Renal pelvis (tissue), 4 donors: Measurements from ENCODE around the gene A1CF. TPM values are rescaled to one million over a fixed set of nuclear protein-coding genes. Genes with fewer than 3 reads are reported as not detected.

Experiments used
- DNase-seq: peaks from one replicate; pipeline ENCODE4 v3.0.0-alpha.2; 2013
- polyA plus RNA-seq, 3 donors: library from polyadenylated mRNA; unstranded; fragments of 120-200 nt; gene quantifications; one replicate each; pipeline ENCODE4 v1.2.1, GENCODE V29; 2013; ENCODE audit not compliant: insufficient read length in 3 of 3

A1CF gene
- polyA plus RNA-seq, 3 donors: 5.3 to 9.1 (median 8.6) TPM

DNA sequence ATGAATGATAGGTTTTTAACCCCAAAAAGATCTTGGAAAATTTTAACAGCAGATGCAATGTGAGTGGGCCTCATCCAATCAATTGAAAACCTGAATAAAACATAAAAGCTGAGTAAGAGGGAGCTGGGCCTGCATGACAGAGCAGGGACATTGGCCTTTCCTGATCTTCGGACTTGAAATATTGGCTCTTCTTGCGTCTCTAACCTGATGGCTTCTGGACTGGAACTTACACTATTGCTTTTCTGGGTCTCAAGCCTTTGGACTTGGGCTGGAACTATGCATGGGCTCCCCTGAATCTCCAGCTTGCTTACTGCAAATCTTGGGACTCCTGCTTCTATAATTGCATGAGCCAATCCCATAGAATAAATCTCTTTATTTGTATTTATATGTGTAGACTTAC lies 9.0 kb downstream of the A1CF start:
- no peak for DNase-seq

DNA sequence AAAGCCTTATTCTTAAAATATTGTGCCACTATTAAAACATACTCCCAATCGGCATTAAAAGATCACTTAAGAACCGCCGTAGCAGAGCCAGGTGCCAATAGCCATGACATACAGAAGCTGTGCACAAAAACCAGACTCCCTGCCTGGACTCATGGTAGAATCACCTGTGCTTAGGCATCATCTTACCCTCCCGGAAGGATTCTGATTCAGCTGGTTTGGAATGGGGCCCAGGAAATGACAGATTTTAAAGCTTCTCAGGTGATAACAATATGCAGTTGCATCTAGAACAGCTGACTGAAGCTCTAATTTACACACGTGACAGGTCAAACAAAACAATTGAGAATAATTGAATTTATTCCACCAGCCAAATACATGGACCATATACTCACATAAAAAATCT lies 10.7 kb downstream of the A1CF start:
- no peak for DNase-seq

DNA sequence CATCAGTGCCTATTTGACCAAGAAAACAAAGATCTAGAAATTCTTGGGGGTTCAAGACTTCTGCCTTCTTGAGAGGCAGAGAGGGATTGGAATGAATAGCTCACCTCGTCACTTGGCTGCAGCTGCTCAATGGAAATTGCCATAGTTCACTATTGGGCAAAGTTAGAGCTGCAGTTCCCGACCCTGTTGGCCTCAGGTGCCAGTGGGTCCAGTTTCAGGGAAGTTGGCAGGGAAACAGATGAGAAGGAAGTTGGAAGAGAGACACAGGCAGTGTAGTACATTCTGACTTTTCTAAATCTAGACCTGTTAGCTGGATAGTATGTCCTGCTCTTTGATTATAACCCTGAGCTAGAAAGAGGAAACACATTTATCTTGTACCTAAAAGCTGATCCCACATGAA lies 19.1 kb downstream of the A1CF start:
- no peak for DNase-seq

DNA sequence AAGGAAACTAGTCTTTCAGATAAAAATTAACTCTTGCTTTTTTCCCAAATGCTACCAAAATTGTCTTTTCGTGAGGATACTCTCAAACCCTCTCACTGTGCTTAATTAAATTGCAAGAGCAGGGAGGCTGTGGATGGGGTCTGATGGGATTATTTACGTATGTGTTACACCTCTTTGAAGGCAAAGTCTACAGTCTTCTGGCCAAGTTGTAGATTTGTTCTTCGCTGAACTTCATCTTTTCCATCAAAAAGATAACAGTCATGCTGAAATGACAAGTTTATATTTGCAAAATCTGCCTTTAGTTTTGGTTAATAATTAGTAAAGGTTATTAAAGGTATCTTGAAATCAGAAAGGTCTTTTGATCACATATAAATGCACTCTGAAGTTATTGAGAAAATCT lies 22.7 kb downstream of the A1CF start:
- DNase-seq: no peak

DNA sequence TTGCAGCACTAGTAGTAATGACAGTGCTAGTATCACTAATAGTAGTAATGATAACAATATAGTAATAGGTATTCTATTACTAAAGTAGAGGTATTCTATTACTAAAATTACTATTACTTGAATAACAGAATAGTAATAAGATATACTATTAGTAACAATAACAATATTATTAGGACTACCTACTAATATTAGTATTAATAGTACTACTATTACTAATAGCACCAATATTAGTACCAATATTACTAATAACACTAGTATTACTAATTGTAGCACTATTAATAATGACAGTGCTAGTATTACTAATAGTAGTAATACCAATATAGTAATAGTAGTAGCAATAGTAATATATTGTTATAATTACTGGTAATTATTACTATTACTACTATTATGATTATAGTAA lies 24.1 kb downstream of the A1CF start:
- no peak for DNase-seq

DNA sequence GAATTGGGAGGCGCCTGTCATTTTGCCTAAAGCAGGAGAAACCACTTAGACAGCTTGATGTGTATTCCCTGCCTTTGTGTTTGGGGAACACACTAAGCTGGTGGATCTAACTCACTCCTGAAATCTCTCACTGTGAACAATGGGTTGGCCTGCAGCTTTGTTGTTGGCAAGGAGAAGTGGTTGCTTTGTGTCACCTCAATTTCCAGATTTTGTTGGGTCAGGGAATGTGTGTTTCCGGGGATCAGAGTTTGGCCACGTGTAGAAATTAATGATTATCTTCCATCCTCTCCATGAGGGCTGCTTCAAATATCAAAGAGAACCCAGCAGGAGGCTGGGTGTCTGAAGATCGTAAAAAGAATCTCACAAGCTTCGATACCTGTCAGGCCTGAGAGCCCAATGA lies 27.8 kb downstream of the A1CF start:
- no peak for DNase-seq

DNA sequence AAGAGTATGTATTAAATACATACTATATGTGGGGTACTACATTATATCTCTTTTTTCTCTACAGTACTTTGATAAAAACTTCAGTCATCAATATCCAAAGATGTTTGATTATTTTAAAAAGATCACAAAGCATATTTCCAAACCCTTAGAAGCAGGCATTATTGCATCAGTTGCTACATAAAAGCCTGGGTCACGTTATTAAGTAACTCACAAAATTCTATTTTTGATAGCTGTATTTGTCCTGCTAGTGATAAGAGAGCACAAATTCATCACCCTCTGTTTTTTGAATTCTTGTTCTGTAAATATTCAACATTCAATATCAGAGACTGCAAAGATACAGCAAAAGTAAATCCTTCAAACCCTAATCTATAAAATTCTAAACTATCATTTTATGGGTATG lies 30.0 kb downstream of the A1CF start:
- no peak for DNase-seq

DNA sequence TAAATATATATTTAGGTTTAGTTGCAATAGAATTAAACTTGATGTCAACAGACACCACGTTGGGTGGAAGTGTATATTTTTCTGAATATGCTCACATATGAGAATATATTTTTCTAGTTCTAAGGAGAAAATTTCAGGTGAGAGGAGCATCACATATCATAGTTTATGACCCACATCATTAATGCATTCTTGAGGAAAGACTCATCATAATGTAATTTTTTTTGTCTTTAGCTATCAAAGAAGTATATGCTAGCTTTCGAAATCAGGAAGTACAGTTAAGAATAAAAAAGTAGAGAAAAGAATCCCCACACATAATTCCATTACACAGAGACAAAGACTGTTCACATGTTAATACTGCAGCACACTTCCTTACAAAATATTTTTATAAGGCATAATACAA lies 30.4 kb downstream of the A1CF start:
- DNase-seq: no peak

DNA sequence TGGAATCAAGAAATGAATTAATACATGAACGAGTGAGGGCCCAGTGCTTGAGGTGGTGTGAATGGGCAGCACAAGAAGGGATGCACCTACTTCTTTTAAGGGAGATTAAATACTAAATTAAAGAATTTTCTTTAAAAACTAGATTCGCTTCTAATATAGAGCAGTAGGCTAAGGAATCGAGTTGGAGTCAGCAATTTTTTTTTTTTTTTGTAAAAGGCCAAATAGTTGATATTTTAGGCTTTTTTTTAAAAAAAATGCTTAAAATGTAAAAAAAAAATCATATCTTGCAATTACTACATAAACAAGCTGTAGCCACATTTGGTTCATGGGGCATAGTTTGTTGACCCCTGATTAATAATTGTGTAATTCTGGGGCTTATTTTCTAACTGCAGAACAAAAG lies 31.9 kb downstream of the A1CF start:
- no peak for DNase-seq

DNA sequence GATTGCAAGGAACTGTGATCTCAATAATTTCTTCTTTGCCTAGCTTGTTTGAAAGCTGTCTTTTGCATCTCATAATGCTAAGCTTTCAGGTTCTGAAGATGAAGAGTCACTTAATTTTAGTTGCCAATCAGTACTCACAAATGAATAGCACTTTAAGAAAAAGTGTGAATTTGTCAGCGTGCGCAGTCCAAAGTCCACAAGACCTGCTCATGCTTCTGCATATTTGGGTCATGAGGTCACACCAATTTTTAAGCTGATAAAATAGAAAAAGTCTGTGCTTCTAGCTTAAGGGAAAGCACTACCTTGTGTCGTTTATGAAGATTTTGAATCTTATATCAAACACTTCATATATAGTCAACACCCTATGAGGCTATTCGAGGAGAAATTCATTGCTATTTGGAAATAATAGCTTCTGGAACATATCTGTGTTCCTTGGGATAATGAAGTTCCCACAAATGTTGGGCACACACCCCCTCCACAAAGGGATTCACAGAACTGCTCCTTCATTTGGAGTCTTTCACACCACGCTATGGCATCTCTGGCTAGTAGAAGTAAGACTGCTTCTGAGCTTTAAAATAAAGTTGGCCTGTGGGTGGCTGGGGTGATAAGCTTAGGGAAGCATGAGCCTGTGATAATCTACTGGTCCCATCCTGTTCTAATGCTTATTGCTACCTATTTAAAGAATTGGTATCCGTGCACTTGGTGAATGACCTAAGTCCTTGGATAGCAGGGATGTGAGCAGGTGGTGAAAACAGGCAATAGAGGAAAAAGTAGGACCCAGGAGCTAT lies 33.3 kb downstream of the A1CF start:
- no peak for DNase-seq

DNA sequence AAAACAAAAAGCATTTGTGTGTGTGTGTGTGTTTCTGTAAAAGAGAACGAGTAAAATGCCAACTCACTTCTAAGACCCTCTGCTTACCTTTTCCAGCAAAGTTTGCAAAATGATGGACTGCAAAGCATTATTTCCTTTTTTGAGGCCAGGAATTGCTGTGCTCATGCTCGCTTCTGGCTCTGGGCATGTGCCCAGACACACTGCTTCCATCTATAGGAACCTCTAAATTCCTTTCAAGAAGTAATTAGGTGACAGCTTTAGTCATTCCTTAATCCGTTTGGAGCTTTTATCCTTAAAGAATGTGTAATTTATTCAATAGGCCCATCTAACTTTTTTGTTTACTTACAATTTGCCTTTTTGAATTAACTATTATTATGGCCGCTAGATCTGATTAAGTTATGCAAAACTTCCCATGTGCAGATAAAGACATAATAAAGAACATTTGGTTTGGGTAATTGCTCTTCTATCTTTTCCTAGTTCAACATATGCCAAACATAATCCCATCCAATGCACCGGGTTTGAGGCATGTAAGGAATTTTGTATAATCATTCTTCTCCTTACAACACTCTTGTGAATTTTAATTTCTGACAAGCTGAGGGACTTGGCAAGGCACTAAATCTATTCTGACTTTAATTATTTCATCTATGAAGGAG lies 34.7 kb downstream of the A1CF start:
- no peak for DNase-seq

DNA sequence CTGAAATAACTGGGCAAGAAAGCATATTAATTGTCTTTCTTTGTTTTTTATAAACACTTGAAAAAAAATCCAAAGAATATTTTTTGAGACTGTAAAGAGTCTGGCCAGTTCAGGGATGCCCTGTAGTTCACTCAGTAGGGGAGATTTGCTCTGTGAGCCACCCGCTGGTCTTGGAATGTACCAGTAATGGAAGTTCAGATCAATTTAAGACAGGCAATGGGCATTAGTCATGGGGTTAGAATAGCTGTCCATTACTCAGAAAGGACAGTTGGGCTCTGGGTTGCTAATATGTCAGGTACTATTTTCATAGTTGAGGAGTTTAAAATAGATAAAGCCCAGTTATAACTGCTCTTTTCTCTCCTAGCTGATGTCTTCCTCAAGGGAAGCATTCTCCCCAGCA lies 38.7 kb downstream of the A1CF start:
- no peak for DNase-seq

DNA sequence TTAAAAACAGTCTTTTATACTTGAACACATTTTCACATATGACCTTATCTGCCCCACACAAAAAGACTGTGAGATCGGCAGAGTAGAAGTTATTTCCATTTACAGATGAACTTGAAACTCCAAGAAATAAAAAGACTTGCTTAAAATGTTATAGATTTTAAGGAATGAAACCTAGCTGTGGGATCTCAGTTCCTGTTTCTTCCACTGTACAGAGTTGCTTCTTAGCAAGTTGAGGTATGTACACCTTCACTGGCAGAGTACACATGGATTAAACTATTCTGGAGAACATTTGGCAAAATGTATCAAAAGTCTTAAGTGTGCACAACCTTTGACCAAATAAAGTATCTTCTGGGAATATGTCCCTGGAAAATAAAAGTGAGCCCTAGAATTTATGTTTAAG lies 48.3 kb downstream of the A1CF start:
- no peak for DNase-seq

DNA sequence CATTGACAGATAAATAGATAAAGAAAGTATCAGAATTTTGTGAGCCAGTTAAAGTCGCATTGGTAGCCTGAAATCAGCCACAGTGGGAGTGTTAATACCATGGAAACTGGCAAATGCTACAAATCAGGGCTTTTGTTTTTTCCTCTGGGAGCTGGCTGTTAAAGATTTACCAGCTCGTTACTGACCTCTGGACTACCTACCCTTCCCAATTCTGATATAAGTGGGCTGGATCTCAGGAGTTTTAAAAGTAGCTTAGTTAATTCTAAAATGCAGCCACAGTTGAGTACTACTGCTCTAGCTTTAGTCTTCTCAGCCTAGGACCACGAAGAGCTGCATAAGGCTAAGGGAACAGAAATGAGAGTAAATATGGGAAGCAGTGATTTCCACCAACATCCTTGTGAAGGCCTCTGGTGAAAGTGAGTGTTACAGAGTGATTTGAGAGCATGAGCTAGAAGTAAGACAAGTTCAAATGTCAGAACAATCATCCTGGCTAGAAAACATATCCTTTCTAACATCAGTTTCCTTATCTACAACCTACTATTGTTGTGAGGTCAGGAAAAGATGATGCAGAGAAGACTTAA lies 53.2 kb downstream of the A1CF start:
- DNase-seq: no peak

DNA sequence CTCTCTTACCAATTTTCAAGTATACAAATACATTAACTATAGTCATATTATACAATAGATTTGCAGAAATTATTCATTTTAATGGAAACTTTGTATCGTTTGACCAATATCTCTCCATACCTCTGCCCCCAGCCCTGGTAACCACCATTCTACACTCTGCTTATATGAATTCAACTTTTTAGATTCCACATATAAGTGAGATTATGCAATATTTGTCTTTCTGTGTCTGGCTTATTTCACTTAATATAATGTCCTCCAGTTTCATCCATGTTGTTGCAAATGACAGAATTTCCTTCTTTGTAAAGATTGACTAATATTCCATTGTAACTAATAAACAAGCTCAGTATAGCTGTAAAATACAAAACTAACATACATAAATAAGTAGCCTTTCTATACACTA lies 55.4 kb downstream of the A1CF start:
- DNase-seq: no peak

DNA sequence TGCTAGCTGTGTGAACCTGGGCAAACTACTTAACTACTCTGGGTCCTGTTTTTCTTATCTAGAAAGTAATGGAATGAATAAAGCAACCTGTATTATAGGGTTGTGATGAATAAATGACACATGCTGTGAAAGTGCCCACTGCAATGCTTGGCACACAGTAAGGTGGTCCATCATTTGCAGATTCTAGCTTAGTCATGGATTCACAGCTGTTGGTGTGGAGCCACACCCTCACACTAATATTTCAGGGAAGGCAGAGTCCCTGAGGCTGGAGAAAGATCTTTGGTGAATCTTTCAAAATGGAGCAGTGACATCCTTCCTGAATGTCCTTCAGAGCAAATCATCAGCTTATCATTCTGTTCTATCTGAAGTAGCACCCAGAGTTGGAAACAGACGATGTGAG lies 60.6 kb downstream of the A1CF start:
- no peak for DNase-seq

DNA sequence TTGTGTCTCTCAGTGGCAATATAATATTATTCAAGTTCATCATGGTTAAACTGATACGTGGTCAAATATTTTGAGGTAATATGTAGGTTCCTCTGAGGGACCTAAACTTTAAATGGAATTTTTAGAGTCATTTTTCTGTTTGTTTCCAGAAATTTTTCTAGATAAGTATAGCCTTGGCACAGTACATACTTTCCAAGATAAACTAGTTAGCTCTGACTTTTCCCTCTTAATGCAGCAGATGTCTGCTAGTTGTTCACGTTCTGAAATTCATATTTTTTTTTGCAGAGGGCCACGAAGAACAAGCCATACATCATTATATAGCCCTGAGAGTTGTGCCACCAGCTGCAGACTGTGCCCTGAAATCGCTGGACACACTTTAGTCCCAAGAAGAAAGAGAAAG lies 61.6 kb downstream of the A1CF start:
- DNase-seq: no peak

DNA sequence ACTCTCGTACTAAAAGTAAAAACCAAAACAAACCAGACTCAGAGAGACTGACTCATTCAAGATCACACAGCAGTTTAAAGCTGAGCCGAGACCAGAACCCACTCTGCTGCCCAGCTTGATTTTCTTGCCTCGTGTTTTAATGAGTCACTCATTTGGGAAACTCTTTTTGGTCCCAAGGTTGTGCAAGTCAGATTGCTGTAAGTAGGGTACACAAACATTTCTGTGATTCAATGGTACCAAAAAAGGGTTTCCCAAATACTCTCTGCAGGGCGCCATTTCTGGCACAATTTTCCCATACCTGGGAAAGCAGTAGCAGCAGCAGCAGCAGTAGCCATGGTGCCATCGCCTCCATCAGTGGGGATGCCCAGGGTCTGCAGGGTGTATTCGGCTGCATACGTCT lies 75.8 kb downstream of the A1CF start:
- no peak for DNase-seq

DNA sequence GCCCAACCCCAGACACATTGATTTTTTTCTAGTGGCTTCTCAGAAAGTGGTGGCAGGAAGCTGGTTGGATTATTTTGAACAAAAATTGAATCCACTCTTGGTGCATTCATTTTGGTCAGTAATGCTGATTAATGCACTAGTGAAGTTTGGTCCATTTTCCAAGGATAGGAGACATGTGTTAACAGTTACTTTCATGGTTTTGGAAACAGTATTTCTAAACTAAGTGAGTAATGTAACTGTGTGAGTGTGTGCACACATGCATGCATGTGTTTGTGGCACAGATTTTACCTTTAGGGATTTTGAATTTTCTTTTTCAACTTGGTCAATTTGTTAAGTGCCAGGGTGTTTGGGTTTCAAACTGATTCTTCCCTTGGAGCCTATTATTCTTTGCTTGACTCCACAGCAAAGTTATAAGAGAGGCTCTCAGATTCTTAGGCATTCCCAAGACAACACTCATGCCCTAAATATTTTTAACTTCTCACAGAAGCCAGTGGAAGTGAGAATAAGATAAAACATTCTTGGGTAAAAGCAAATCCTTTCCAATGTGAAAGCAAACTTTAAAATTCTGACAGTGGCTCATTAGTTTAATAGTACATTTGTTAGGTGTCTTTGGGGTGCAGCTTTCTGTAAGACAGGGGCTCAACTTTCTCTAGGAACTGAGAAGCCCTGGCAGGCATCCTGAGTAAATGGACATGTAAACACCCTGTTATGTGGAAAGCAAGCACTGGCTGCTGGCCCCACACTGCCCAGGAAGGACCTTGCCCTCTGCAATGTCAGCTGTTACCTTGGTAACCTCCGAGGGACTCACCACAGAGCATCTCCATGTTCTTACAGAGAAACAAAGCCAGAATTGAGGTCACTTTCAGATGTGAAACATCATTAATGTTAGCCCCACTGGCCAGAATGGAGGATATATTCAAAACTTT lies 77.3 kb downstream of the A1CF start:
- DNase-seq: no peak

DNA sequence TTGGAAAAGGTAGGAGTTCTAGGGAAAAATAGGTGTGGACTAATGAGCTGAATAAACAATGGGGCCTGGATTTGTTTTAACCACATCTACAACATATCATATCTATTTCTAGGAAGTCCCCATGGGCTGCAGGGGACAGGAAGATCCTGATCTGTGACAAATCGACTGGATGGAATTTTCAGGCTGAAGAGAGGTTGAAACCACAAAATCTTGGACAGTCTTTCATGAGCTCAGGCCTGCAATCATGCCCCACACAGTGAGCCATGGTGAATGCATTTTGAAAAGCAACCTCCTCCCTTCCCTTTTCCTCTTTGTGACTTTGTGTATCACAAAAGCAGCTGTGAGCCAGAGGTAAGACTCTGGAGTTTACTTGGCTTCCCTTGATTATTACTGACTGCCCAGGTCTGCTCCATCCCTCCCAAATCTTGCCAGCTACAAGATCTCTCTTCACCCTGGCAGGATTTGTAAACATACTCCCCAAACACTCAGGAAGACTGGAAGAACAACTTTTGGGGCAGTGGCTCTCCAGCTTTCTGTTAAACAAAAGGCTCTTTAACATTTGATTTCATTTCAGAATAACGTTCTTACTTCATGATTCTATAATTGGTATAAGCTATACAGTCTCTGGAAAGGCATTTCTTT lies 79.3 kb downstream of the A1CF start:
- DNase-seq: no peak

DNA sequence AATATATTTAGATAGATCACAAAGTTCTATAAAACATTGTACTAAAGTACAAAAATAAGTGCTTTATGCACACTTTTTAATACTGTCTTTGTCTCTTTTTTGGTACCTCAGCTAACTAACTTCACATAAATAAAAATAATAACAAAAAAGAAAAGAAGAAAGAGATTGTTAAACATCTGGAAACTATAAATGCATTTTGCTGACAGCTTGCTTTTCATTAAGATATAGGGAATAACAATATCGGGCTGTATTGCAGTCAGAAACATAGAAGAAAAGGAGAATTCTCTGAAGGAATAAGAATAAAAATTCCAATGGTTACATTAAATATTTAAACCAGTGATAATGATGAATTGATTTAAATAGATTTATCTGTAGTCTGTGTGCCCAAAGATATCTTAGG lies 85.8 kb downstream of the A1CF start:
- DNase-seq: no peak

DNA sequence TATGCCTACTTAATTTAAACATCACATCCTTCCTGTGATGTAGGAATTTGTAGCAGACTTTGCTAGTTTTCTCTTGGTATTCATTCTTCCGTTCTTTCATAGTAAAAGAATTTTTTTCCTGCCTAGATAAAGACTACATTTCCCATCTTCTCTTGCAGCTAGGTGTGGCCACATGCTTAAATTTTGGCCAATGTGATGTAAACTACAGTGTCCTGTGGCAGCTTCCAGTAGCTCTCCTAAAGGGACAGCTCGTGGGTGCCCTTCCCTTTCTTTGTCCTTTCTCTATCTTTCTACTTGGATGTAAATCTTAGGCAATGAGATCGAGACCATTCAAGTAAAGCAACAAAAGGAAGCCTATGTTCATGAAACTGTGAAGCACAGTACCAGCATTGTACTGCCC lies 87.1 kb downstream of the A1CF start:
- no peak for DNase-seq
